Lower lobe of right lung (tissue), 2 donors: ENCODE results near the gene RP9. TPM values are rescaled to one million over a fixed set of nuclear protein-coding genes. Genes with fewer than 3 reads are reported as not detected.

Experiments
- ATAC-seq, 2 donors: fragments of 200-7000 bp; cut with Tn5 transposase; one replicate each; pipeline ENCODE4 v1.9.1; 2020 to 2022; ENCODE audit warnings: mild to moderate bottlenecking in 2 of 2, moderate library complexity in 2 of 2
- DNase-seq: peaks from one replicate; pipeline ENCODE4 v3.0.0-alpha.2; 2020
- H3K27ac ChIP-seq: fragments of 200-600 bp; one replicate; pipeline ENCODE4 v1.8.0; 2022
- H3K27me3 ChIP-seq: fragments of 200-600 bp; one replicate; pipeline ENCODE4 v1.8.0; 2022; ENCODE audit warnings: low read depth
- H3K36me3 ChIP-seq: fragments of 200-600 bp; one replicate; pipeline ENCODE4 v1.8.0; 2022; ENCODE audit warnings: mild to moderate bottlenecking
- H3K4me1 ChIP-seq: fragments of 200-600 bp; one replicate; pipeline ENCODE4 v1.8.0; 2022
- H3K4me3 ChIP-seq: fragments of 200-600 bp; one replicate; pipeline ENCODE4 v1.8.0; 2022; ENCODE audit warnings: mild to moderate bottlenecking
- H3K9me3 ChIP-seq: fragments of 200-600 bp; one replicate; pipeline ENCODE4 v1.8.0; 2022
- intact Hi-C: fragments of 100-400 bp; cut with DNase I; formaldehyde crosslinking; loops from one replicate; pipeline ENCODE4 v1.11.0; 2022
- total RNA-seq: library from RNA; stranded (reverse); fragmentation: NEBNext Ultra II Directional; extraction: Animal tissue kit (Norgen Biotek cat#: 25700); gene quantifications from one replicate; pipeline ENCODE4 v1.2.1, GENCODE V29; 2021
- TF ChIP-seq, protein P1 (sequence below): fragments of 200-600 bp; IDR thresholded peaks from one replicate; pipeline ENCODE4 v1.8.0; 2022; ENCODE audit warnings: antibody characterized with exemption, mild to moderate bottlenecking
- donor health status: DM: no; HTN: yes; CAD: no; lungs with severe emphysema.

Gene RP9
- total RNA-seq, 1 donor from 2014 or later = 11.6 TPM

DNA sequence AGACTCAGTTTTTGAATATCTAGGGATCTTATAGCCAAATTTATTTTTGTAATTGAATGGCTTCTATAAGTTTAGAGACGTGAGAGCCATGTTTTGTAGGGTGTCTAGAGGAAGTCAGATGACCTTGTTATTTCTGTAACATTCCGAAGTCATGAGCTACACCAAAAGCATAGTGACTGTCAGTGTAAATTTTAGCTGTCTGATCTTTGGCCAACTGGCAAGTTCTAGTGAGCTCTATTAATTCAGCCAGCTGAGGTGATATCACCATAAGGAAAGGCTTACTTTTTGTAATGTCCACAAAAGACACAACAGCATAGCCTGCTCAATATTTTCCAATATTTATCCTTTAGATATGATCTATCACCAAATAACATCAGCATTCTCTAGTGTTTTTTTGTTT is 36.7 kb downstream of the RP9 start:
- Histone ChIP-seq H3K36me3 (no peaks in the 10 kb centered on the region), H3K4me3 (no peak overlapping the region), H3K4me1 (no peaks in the 10 kb centered on the region), H3K27me3 (no peaks in the 10 kb centered on the region), H3K27ac (no peak overlapping the region), H3K9me3 (peaks cover 8% of the 10 kb centered on the region)
- TF ChIP-seq, protein P1, sequence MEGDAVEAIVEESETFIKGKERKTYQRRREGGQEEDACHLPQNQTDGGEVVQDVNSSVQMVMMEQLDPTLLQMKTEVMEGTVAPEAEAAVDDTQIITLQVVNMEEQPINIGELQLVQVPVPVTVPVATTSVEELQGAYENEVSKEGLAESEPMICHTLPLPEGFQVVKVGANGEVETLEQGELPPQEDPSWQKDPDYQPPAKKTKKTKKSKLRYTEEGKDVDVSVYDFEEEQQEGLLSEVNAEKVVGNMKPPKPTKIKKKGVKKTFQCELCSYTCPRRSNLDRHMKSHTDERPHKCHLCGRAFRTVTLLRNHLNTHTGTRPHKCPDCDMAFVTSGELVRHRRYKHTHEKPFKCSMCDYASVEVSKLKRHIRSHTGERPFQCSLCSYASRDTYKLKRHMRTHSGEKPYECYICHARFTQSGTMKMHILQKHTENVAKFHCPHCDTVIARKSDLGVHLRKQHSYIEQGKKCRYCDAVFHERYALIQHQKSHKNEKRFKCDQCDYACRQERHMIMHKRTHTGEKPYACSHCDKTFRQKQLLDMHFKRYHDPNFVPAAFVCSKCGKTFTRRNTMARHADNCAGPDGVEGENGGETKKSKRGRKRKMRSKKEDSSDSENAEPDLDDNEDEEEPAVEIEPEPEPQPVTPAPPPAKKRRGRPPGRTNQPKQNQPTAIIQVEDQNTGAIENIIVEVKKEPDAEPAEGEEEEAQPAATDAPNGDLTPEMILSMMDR = no peak
- no peak for ATAC-seq
- intact Hi-C loops = no loop called here
- no peak for DNase-seq

DNA sequence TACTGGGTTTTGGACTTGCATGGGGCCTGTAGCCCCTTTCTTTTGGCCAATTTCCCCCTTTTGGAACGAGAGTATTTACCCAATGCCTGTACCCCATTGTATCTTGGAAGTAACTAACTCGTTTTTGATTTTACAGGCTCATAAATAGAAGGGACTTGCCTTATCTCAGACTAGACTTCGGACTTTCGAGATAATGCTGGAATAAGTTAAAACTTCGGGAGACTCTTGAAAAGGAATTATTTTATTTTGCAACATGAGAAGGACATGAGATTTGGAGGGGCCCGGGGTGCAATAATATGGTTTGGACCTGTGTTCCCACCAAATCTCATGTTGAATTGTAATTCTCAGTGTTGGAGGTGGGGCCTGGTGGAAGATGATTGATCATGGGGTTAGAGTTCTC is 38.4 kb downstream of the RP9 start:
- ATAC-seq = no peak
- TF ChIP-seq, protein P1 = no peak
- no peaks in the 10 kb centered on the region for H3K27me3 ChIP-seq
- no peak for DNase-seq
- no peaks in the 10 kb centered on the region for H3K36me3 ChIP-seq
- intact Hi-C loops = no loop called here
- H3K27ac ChIP-seq = no peak overlapping the region
- peaks cover 14% of the 10 kb centered on the region for H3K9me3 ChIP-seq
- no peak overlapping the region for H3K4me3 ChIP-seq
- H3K4me1 ChIP-seq = no peaks in the 10 kb centered on the region

DNA sequence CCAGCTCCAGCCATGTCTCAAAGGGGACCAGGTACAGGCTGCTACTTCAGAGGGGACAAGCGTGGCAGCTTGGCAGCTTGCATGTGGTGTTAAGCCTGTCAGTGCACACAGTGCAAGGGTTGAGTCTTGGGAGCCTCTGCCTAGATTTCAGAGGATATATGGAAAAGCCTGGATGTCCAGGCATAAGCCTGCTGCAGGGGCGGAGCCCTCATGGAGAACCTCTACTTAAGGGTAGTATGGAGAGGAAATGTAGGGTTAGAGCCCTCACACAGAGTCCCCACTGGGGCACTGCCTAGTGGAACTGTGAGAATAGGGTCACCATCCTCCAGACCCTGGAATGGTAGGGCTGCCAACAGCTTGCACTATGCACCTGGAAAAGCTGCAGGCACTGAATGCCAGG is 38.9 kb downstream of the RP9 start:
- Histone ChIP-seq H3K4me3 (no peak overlapping the region), H3K27ac (no peak overlapping the region), H3K36me3 (no peaks in the 10 kb centered on the region), H3K4me1 (no peaks in the 10 kb centered on the region), H3K9me3 (peaks cover 16% of the 10 kb centered on the region), H3K27me3 (no peaks in the 10 kb centered on the region)
- intact Hi-C loops = no loop called here
- no peak for DNase-seq
- TF ChIP-seq, protein P1 = no peak
- ATAC-seq = no peak

DNA sequence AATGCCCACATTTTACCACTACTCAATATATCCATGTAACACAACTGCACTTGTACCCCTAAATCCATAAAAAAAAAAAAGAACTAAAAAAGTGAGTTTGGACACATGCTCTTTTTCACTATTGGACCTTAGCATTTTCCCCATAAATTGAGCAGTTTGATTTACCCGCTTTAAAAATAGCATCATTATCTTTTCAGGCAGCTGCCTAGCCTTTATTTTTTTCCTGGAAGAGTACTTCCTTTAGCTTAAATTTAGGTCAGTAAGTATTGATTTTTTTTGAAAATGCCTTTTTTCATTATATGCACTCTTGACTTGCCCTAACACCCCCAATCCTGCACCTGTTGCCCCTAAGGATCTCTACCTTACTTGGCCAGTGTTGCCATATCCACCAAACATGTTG is 41.3 kb downstream of the RP9 start:
- intact Hi-C loops = no loop called here

DNA sequence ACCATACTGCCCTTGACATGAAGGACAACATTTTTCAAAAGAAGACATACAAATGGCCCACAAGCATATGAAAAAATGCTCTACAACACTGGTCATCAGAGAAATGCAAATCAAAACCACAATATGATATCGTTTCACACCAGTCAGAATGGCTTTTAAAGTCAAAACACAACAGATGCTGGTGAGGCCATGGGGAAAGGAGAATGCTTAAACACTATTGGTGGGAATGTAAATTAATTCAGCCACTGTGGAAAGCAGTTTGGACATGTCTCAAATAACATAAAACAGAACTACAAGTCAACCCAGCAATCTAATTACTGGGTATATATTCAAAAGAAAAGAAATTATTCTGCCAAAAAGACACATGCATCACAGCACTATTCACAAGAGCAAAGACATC is 42.4 kb downstream of the RP9 start:
- Histone ChIP-seq H3K27ac (no peak overlapping the region), H3K4me1 (peaks cover 6% of the 10 kb centered on the region), H3K9me3 (peaks cover 16% of the 10 kb centered on the region), H3K4me3 (no peak overlapping the region), H3K27me3 (no peaks in the 10 kb centered on the region), H3K36me3 (no peaks in the 10 kb centered on the region)
- TF ChIP-seq, protein P1 = no peak
- ATAC-seq (no peak), DNase-seq (no peak)
- intact Hi-C loops = no loop called here

More for the DNA sequence above, 41.3 kb downstream of the RP9 start:
- Histone ChIP-seq H3K27ac (no peak overlapping the region), H3K4me1 (peaks cover 6% of the 10 kb centered on the region), H3K27me3 (no peaks in the 10 kb centered on the region), H3K4me3 (no peak overlapping the region), H3K36me3 (no peaks in the 10 kb centered on the region), H3K9me3 (peaks cover 16% of the 10 kb centered on the region)
- no peak for ATAC-seq
- DNase-seq = no peak
- TF ChIP-seq, protein P1 = no peak

DNA sequence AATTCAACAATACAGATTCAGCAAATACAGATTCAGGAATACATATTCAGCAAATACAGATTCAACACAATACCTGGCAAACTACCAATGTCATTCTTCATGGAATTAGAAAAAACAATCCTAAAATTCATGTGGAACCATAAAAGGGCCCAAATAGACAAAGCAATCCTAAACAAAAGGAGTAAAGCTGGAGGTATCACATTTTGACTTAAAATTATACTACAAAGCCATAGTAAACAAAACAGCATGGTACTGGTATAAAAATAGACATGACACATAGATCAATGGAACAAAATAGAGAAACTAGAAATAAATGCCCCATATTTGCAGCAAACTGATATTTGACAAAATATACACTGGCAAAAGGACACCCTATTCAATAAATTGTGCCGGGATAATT is 43.2 kb downstream of the RP9 start:
- Histone ChIP-seq H3K4me3 (no peak overlapping the region), H3K9me3 (peaks cover 16% of the 10 kb centered on the region), H3K27ac (no peak overlapping the region), H3K27me3 (no peaks in the 10 kb centered on the region), H3K4me1 (peaks cover 14% of the 10 kb centered on the region), H3K36me3 (no peaks in the 10 kb centered on the region)
- intact Hi-C loops = no loop called here
- DNase-seq (no peak), ATAC-seq (no peak)
- TF ChIP-seq, protein P1 = no peak
